Hematopoietic multipotent progenitor cell treated with erythropoietin and hydrocortisone succinate and interleukin-3 and kit ligand, for 6 days (in vitro differentiated cells): ENCODE results near the gene SPEM1.

Source experiments
- DNase-seq: peaks from one replicate; pipeline ENCODE4 v3.0.0-alpha.2; 2015

Gene SPEM1, protein sequence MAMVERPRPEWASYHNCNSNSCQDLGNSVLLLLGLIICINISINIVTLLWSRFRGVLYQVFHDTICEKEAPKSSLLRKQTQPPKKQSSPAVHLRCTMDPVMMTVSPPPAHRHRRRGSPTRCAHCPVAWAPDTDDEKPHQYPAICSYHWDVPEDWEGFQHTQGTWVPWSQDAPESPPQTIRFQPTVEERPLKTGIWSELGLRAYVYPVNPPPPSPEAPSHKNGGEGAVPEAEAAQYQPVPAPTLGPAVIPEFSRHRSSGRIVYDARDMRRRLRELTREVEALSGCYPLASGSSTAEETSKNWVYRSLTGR

DNA sequence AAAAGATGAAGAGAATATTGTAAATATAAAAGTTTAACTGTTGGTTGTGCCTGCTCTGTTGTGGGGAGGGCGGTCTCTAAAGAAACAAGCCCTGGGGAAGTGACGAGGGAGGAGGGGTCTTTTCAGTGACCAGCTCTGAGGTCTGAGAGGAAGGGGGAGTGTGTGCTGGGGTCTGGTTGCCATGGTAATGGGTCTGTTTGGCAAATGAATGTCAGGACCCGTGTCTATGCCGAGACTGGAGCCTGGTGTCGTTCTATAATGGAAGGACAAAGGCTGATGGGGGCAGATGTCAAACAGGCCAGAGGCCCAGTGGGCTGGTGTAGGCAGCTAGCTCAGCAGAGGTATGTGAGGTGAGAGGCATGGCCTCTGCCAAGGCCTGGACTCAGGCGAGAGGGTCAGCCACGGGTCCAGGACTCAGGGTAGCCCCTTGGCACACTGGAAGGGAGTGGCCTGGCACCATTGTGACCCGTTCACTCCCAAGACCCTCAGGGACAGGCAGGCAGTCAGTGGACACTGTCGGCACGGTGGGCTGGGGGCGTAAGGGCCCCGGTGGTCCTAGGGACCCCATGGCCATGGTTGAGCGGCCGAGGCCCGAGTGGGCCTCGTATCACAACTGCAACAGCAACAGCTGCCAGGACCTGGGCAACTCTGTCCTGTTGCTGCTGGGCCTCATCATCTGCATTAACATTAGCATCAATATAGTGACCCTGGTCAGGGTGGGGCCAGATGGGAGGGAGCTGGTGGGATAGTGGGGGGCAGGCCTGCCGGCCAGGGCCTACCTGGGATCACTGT lies at the start of gene SPEM1:
Gene SPEM1, plus strand, starts transcription at position 506 of the 792 bp plus-strand sequence. Its CDS starts 61 bp downstream, at position 567.
- no peak for DNase-seq

DNA sequence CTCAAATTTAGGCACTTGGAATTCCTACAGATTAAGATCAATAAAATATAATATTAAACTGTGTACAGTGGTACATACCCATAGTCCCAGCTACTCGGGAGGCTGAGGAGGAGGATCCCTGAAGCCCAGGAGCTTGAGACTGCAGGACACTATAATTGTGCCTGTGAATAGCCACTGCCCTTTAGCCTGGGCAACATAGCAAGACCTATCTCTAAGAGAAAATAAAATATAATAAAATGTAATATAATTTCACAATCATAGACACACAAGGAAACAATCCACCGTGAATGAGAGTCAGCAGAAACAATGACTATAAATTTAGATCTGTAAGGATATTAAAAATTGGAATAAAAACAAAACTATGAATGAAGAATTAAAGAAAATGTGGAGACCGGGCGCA lies 49.3 kb upstream of the SPEM1 start:
- no peak for DNase-seq

DNA sequence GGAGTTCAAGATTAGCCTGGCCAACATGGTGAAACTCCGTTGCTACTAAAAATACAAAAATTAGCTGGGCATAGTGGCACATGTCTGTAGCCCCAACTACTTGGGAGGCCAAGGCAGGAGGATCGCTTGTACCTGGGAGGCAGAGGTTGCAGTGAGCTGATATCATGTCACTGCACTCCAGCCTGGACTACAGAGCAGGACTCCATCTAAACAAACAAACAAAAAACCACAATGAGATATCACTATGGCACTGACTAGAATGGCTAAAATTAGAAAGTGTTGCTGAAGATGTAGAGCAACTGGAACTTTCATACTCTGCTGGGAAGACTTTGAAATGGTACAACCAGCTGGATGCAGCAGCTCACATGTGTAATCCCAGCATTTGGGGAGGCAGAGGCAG lies 45.8 kb upstream of the SPEM1 start:
- DNase-seq, result no peak

DNA sequence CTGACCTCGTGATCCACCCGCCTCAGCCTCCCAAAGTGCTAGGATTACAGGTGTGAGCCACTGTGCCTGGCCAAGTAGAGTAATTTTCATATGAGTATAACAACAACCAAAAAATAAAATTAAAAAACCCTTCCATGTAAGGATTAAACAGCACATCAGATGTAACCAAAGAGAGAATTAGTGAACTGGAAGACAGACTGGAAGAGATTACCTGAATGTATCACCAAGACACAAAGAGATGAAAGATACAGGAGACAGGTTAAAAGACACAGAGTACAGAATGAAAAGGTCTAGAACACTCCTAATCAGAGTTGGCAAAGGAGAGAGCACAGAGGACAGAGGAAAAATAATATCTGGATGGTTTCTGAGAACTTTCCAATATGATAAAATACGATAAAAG lies 41.0 kb upstream of the SPEM1 start:
- no peak for DNase-seq

DNA sequence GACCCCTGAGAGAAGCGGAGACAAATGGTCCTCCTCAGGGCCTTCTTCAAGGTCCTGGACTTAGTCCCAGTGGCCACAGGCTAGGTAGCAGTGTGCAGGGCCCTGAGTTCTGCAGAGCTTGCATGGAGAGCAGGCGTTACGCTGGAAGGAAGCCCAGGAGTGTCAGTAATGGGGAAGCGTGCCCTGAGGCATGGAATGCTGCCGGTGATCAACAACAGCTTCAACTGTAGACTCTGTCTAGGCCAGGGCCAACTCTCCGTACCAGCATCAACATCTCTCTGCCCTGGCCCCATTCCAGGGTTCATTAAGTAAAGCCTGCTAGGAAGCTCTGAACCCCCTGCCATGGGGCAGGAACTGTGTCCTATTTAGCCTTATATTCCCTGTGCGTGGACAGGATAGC lies 39.8 kb upstream of the SPEM1 start:
- DNase-seq, result no peak

DNA sequence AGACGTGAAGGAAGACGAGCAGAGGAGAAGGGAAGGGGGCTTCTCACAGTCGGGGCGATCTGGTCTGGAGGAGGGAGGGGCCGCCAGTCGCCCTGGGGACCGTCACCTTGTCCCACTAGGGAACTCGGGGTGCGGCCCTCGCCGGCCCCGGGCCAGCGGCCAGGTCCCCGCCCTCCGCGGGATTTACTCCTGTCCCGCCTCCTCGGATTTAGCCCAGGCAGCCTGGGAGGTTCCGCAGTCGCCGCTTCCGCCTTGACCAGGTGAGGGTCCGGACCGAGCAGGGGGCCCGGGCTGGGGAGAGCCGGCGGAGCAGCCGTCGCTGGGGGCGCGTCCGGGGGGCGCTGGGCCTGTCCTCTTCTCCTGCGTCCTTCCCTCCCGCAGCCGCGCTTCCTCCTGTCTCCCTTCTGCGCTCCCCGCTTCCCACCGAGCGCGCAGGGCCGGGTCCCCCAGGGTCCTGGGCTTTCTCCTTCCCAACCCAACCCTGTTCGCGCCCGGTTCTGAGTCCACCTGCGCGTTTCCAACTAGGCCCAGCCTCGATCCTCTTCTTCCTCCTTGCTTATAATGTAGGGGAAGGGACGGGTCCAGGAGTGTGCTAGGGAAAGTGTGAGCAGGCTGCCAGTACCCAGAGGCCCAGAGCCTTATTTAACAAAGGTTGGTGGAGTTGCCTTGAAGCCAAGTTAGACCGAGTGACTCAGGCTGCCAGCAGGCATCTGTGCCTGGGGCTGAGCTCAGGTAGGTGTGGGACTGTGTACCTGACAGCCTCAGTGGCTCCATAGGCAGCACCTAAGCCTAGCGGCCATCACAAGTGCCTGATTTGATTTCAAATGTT lies 39.1 kb upstream of the SPEM1 start, which contains the start of gene TNK1:
Gene TNK1, plus strand, starts transcription at position 235 of the 829 bp plus-strand sequence. CDS start 1,838 bp downstream, outside the sequence.
- no peak for DNase-seq

DNA sequence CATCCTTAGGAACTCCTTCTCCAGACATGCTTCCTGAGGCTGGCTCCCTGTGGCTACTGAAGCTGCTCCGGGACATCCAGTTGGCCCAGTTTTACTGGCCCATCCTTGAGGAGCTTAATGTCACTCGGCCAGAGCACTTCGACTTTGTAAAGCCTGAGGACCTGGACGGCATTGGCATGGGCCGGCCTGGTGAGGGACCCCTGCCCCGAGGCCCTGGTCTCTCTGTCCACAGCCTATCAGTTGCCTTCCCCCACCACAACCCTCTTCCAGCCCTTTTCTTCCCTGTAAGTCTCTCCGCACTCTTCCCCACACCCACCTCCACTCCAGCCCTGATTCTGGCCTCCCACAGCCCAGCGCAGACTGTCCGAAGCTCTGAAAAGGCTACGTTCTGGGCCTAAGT lies 37.2 kb upstream of the SPEM1 start:
- no peak for DNase-seq

DNA sequence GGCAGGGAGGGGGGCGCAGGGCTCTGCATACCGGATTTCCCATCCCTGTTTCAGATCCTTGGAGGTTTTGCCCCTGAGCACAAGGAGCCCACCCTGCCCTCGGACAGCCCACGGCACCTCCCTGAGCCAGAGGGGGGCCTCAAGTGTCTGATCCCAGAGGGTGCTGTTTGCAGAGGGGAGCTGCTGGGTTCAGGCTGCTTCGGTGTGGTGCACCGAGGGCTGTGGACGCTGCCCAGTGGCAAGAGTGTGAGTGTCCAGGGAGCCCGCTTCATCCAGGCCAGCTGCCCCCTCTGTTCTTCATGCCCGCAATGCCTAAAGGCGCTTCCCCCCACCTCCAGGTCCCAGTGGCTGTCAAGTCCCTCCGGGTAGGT lies 36.8 kb upstream of the SPEM1 start:
- DNase-seq, result no peak

DNA sequence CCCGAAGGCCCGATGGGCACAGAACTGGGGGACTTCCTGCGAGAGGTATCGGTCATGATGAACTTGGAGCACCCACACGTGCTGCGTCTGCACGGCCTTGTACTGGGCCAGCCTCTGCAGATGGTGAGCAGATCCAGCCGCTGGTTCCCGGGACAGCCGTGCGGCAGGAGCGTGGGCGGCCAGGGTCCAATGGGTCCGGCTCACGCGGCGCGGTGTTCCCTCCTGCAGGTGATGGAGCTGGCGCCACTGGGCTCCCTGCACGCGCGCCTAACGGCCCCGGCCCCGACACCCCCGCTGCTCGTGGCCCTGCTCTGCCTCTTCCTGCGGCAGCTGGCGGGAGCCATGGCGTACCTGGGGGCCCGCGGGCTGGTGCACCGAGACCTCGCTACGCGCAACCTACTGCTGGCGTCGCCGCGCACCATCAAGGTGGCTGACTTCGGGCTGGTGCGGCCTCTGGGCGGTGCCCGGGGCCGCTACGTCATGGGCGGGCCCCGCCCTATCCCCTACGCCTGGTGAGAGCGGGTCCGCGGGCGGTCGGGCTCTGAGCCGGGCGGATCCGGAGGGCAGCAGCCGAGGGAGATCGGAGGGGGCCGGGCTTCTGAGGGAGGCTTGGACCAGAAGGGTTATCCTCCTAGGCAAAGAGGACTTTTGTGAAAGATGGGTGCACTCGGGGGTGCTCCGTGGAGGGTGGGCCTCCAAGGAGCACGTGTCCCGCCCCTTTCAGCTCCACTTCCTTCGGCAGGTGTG lies 36.2 kb upstream of the SPEM1 start:
- peak; percentile 70 for DNase-seq

DNA sequence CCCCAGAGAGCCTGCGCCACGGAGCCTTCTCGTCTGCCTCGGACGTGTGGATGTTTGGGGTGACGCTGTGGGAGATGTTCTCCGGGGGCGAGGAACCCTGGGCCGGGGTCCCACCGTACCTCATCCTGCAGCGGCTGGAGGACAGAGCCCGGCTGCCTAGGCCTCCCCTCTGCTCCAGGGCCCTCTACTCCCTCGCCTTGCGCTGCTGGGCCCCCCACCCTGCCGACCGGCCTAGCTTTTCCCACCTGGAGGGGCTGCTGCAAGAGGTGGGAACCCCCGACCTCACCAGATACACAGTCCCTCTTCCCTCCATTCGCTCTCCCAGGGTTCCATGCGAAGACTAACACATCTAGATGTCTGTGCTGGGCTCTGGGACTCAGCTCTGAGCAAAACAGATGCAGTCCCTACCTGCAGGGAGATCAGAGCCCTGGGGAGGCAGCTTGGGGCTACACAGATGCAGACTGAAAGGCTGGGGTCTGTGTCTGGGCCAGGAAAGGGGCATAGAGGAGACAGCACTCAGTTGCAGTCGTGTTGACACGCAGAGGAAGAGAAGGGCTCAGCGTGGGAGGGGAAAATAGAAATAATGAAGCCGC lies 35.5 kb upstream of the SPEM1 start:
- no peak for DNase-seq

DNA sequence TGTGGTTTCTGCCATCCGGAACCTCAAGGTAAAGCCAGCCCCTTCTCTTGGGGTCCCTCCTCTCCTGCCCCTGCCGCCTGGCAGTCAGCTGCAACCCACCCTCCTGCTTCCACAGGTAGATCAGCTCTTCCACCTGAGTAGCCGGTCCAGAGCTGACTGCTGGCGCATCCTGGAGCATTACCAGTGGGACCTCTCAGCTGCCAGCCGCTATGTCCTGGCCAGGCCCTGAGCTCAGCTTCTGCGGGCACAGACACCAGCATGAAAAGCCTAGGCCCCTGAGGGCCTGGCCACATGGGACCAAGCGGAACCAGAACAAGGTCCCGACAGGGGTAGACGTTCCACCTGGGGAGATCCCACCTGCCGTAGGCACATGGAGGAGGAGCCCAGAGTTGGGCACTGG lies 31.3 kb upstream of the SPEM1 start:
- DNase-seq, result no peak

DNA sequence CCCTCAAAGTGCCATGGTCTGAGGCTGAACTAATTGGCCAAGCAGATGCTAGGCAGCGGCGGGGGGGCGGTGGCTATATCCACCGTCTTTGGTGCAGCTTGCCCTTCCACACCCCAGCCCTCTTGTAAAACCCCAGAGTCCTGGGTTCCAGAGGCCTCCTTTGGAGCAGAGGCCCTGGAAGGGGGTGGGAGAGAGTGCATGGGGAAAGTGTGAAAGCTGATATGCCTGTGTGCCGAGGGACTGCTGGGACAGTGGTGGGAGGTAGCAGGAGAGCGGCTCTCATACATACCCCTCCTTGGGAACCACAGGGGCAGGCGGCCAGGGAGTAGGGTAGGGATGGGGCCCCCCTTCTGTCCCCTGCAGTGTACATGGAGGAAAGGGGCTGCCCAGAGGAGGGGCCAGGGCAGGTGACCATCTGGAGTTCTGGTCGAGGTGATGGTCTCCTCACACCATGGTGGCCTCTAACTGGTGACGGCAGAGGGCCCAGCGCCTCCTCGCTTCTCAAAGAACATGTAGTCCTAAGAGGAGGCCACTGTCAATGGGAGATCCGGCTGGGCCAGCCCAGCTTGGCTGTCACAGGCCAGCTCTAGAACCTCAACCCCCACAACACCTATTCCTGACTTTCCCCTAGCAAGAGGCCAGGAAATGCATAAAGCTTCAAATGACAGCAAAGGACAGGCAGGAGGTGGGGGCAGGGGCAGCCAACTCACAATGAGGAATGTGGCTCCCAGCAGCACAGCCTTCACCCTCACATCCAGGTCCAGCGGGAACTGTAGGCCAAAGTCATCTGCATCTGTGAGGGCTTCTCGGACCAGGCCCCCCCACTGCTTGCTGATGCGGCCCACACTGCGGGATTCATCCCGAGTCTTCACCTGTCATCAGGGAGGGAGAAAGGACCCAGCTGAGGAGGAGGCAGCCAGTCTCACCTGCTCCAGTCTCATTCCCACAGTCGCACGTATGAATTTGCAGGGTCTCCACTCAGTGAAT lies 29.9 kb upstream of the SPEM1 start:
- no peak for DNase-seq

DNA sequence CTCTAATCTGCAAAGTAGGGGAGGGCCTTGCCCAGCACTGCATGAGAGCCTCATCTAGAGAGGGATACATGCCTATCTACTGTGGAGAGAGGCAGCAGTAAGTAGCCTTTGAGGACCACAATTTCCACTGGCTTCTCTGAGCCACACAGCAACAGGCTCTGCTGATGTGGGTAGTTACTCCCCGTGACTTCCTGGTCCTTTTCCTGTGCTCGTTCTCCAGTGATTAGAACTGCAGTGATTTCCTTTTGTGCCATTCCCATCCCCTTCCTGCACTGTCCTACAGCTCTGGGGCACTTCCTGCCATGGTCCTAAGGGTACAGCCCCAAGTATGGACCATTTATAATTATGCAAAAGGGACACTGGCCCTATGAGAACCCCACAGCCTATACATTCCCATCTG lies 28.8 kb upstream of the SPEM1 start:
- no peak for DNase-seq

DNA sequence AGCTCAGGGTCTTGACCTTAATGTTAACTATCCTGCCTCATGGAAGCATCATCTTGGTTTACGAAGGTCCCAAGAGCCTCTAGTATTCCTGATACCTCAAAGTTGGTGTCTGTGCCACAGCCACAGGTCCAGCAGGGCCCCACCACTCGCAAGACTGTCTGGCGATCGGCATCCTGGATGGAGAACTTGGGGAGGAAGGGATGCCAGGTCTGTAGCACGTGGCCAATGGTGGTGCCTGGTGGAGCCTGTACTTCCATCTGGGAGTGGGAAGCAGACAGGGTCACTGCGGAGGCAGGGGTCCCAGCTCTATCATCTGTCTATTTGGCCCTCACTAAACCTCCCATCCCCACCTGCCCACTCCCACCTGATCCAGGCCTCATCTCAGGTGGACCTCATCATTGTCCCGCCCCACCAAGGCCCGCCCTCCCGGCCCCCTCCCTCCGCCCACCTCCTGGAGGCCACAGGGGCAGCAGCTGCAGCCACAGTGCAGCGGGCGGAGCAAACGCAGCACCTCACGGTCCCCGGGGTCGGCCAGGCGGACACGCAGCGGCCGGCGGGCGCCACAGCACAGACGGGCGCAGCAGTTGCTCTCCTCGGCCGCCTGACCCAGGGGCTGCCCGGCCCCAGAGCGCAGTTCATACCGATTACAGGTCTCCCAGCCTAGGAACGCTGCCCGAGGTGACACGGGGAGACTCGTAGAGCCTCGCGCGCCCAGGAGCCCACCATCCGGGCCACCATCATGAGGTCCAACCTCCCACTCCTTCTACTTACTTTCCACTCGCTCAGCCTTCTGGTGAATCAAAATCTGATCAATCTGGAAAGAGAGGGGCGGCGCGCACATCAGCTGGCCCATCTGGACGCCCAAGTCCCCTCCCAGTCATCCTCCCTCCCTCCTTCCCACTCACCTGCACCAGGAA lies 27.2 kb upstream of the SPEM1 start:
- no peak for DNase-seq

DNA sequence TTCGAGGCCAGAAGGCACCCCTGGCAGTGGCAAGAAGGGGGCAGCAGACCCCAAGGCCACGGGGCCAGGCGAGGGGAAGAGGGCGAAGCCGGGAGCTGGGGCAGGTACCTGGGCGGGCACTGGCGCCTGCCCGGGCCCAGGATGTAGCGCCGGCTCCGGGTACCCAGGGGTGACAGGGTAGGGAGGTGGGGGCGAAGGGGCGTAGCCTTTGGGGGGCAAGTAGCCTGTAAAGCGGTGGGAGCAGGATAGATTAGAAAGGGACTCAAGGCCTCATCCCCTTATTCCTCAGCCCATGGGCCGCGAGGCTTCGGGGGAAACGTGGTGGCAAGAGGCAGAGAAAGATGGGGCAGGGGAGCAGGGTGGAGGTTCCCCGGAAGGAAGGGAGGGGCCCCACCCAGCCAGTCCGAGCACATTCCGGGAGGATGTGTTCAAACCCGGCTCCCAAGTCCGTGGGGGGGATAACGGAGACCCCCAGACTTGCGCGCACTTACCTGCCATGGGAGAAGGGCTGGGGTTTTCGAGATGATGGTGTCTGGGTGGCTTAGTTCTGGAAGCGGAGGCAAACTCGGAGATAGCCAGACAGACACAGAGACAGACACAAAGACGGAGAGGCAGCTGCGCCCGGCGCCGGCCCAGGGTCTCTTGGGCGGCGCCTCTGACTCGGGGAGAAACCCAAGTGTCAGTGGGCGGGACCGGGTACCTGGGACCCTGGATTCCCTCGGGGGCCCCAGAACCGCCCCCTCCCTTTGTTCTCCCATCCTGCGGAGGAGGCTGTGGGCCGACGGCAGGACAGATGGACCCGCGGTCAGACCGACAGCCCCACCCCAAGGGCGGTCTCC lies 26.3 kb upstream of the SPEM1 start:
- DNase-seq, result peak; percentile 42

DNA sequence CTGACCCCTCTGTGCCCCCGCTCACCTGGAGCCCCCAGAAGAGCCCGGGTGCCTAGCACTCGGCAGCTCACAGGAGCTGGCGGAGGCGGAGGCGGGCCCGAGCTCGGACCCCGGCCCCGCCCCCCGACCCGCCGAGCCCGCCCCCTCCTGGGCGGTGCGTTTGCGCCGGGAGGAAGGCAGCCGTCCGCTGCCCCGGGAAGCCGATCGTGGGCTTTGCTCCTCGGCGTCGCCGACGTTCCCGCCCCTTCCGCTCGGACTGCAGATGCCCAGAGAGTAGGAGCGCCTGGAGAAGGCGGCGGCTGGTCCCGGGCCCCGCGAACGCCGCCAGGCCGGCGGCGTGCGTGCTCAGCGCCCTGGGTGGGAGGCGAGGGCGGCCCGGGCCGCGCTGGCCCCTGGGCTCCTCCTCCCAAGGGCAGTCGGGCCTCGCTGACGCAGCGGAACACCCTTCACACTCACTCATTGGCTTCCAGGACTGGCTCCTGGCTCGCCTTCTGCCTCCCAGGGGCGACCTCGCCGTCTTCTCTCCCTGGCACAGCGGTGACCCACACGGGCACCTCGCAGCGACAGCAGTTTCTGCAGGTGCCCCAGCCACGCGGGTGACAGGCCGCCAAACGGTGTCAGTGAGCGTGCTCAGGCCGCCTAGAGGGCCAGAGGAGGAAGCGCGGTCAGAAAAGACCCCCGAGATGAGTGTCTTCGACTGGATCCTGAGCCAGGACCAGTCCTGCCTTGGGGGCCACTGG lies 25.5 kb upstream of the SPEM1 start, which contains the start of gene PLSCR3:
Gene PLSCR3, minus strand, starts transcription at position 74 of the 740 bp plus-strand sequence. CDS start 415 bp downstream, outside the sequence.
- DNase-seq, result peak; percentile 84

DNA sequence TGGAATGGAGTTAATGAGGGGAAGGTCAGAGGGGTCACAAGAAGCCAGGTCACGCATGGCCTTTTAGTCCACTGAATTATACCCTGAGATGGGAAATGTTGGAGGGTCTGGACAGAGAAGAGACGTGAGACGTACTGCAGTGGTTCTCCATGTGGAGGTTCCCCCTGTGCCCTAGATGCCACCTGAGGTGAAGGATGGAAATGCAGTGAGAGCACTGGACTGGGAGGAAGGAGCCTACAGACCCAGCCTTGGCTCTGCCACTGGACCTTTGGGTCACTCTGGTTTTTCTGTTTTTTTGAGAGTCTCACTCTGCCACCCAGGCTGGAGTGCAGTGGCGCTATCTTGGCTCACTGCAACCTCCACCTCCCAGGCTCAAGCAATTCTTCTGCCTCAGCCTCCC lies 24.0 kb upstream of the SPEM1 start:
- peak; percentile 22 for DNase-seq

DNA sequence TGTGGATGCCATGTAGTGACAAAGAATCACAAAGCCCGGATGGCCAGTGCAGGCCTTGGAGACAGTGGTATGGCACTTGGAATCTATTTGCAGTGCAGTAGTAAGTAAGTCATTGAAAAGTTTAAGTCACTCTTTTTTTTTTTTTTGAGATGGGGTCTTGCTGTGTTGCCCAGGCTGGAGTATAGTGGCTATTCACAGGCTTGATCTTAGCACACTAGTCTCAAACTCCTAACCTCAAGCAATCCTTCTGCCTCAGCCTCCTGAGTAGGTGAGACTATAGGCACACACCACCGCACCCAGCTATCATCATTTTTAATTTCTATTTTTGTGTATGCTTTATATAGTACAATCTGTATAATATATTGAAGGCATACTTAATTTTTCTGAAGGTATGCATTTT lies 21.5 kb upstream of the SPEM1 start:
- no peak for DNase-seq
